ENCODE measurements around the gene CLPTM1L.

DNA sequence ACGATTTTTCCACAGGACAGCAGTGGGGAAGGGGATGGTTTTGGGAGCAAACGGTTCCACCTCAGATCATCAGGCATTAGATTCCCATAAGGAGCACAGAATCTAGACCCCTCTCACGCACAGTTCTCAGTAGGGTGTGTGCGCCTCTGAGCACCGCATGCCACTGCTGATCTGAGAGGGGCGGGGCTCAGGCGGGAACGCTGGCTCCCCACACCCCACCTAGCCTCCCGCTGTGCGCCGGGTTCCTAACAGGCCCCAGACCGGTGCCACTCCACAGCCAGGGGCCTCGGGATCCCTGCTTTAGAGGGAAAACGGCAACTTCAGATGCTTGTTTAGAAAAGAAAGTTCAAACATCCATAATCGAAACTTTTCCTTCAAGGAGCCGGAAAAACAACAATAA, 70.4 kb downstream of the CLPTM1L start:
- TF ChIP-seq, protein P1, sequence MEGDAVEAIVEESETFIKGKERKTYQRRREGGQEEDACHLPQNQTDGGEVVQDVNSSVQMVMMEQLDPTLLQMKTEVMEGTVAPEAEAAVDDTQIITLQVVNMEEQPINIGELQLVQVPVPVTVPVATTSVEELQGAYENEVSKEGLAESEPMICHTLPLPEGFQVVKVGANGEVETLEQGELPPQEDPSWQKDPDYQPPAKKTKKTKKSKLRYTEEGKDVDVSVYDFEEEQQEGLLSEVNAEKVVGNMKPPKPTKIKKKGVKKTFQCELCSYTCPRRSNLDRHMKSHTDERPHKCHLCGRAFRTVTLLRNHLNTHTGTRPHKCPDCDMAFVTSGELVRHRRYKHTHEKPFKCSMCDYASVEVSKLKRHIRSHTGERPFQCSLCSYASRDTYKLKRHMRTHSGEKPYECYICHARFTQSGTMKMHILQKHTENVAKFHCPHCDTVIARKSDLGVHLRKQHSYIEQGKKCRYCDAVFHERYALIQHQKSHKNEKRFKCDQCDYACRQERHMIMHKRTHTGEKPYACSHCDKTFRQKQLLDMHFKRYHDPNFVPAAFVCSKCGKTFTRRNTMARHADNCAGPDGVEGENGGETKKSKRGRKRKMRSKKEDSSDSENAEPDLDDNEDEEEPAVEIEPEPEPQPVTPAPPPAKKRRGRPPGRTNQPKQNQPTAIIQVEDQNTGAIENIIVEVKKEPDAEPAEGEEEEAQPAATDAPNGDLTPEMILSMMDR (IDR thresholded peaks at IDR 0.05), result no peak
- TF ChIP-seq POLR2AphosphoS5 (IDR thresholded peaks at IDR 0.05), result no peak

Measured in sigmoid colon (tissue), 4 donors.